H1 (cell line): ENCODE results near the gene NT5M. TPM values are rescaled to one million over a fixed set of nuclear protein-coding genes. Genes with fewer than 3 reads are reported as not detected.

ENCODE experiments used
- CTCF ChIA-PET: fragments of 300-600 bp; sonication (Branson Sonifier 250); formaldehyde crosslinking; loops from one replicate; lab custom pipeline; 2021; ENCODE audit not compliant: partially characterized antibody; lab: Charles Lee
- POLR2A ChIA-PET: fragments of 300-600 bp; sonication (Branson Sonifier 250); formaldehyde crosslinking; loops from one replicate; lab custom pipeline; 2021; ENCODE audit warnings: inconsistent platforms; ENCODE audit not compliant: partially characterized antibody; lab: Charles Lee
- DNase-seq, 2 experiments: peaks; one replicate each; pipeline versions ENCODE4 v3.0.0 to v3.0.0-alpha.2; 2010 to 2022; ENCODE audit warnings: low spot score in 2 of 2, low read depth in 1 of 2, mixed read lengths in 1 of 2
- FAIRE-seq: peaks from 2 replicates; lab custom pipeline; 2011; peaks lifted over from hg19 to GRCh38; lab: Jason Lieb, UNC
- H2AFZ ChIP-seq: 2 replicates; pipeline ENCODE4 v1.8.1; 2012; ENCODE audit warnings: low read length, inconsistent platforms
- H2AK5ac ChIP-seq: 2 replicates; pipeline ENCODE4 v1.6.1; 2013; ENCODE audit warnings: low read depth, low read length
- H2BK120ac ChIP-seq: replicated peaks from 2 replicates; pipeline ENCODE3; 2013; ENCODE audit warnings: low read depth, low read length, inconsistent platforms
- H2BK12ac ChIP-seq: 2 replicates; pipeline ENCODE4 v1.6.1; 2013; ENCODE audit warnings: low read depth, low read length
- H2BK15ac ChIP-seq: 2 replicates; pipeline ENCODE4 v1.6.1; 2013; ENCODE audit warnings: low read length
- H2BK20ac ChIP-seq: 2 replicates; pipeline ENCODE4 v1.6.1; 2013; ENCODE audit warnings: low read length
- H2BK5ac ChIP-seq: 2 replicates; pipeline ENCODE4 v1.6.1; 2013; ENCODE audit warnings: low read depth, low read length
- H3K14ac ChIP-seq: 2 replicates; pipeline ENCODE4 v1.6.1; 2013; ENCODE audit warnings: inconsistent platforms; ENCODE audit not compliant: insufficient read length
- H3K18ac ChIP-seq: 2 replicates; pipeline ENCODE4 v1.6.1; 2013; ENCODE audit warnings: low read length; ENCODE audit errors: extremely low read depth
- H3K23ac ChIP-seq: 2 replicates; pipeline ENCODE4 v1.6.1; 2013; ENCODE audit warnings: inconsistent platforms; ENCODE audit not compliant: insufficient read length
- H3K23me2 ChIP-seq: 2 replicates; pipeline ENCODE4 v1.6.1; 2013; ENCODE audit warnings: low read depth, low read length
- H3K27ac ChIP-seq: 2 replicates; pipeline ENCODE4 v1.6.1; 2011; ENCODE audit warnings: low read depth, low read length, inconsistent platforms
- H3K27me3 ChIP-seq, 4 experiments: replicated peaks in 1 of 4; 1 replicate in 1 of 4; 2 replicates in 3 of 4; pipeline versions ENCODE4 v1.6.1 to v1.8.1; 2011 to 2013; ENCODE audit warnings: low read length in 3 of 4, mild to moderate bottlenecking in 3 of 4, inconsistent platforms in 2 of 4, mixed read lengths in 2 of 4, moderate library complexity in 1 of 4; ENCODE audit not compliant: control insufficient read depth in 3 of 4, insufficient read depth in 3 of 4; ENCODE audit errors: extremely low read depth in 1 of 4
- H3K36me3 ChIP-seq, 4 experiments: 2 replicates each; pipeline versions ENCODE4 v1.6.1 to v1.8.1; 2011 to 2013; ENCODE audit warnings: mild to moderate bottlenecking in 4 of 4, low read length in 3 of 4, moderate library complexity in 2 of 4, control low read depth in 1 of 4, inconsistent platforms in 1 of 4; ENCODE audit not compliant: insufficient read depth in 4 of 4, control insufficient read depth in 2 of 4
- H3K4ac ChIP-seq: replicated peaks from 2 replicates; pipeline ENCODE3; 2013; ENCODE audit warnings: low read length, low read depth, mixed read lengths, inconsistent platforms; ENCODE audit not compliant: insufficient read length
- H3K4me1 ChIP-seq, 4 experiments: replicated peaks in 1 of 4; 1 replicate in 1 of 4; 2 replicates in 3 of 4; pipeline versions ENCODE4 v1.6.1 to v1.8.1; 2011 to 2013; ENCODE audit warnings: low read length in 3 of 4, inconsistent platforms in 2 of 4, mixed read lengths in 1 of 4; ENCODE audit not compliant: insufficient read depth in 4 of 4, control insufficient read depth in 3 of 4
- H3K4me2 ChIP-seq, 2 experiments: 2 replicates each; pipeline versions ENCODE4 v1.6.1 to v1.8.1; 2011 to 2013; ENCODE audit warnings: low read depth in 2 of 2, low read length in 2 of 2, control low read depth in 1 of 2, inconsistent platforms in 1 of 2, mild to moderate bottlenecking in 1 of 2; ENCODE audit not compliant: insufficient read depth in 1 of 2
- H3K4me3 ChIP-seq, 4 experiments: fragments of 200-600, 300-600 bp in 1 of 4; sonication (generic), shearing (Covaris generic), sonication (Bioruptor Twin) in 1 of 4; 2 replicates each; pipeline versions ENCODE4 v1.5.1 to v1.8.1; 2011 to 2016; ENCODE audit warnings: low read length in 4 of 4, low read depth in 3 of 4, control low read depth in 2 of 4, inconsistent platforms in 2 of 4, mild to moderate bottlenecking in 2 of 4, mixed read lengths in 1 of 4, moderate library complexity in 1 of 4; ENCODE audit not compliant: insufficient read depth in 2 of 4; ENCODE audit errors: extremely low read depth in 1 of 4
- H3K56ac ChIP-seq: replicated peaks from 2 replicates; pipeline ENCODE3; 2013; ENCODE audit warnings: low read depth, mild to moderate bottlenecking, mixed read lengths, low read length, inconsistent platforms; ENCODE audit not compliant: insufficient read length
- H3K79me1 ChIP-seq: 2 replicates; pipeline ENCODE4 v1.6.1; 2013; ENCODE audit warnings: low read depth, low read length, control low read depth
- H3K79me2 ChIP-seq, 2 experiments: 2 replicates each; pipeline versions ENCODE4 v1.6.1 to v1.8.1; 2012 to 2013; ENCODE audit warnings: low read length in 2 of 2, mild to moderate bottlenecking in 2 of 2, inconsistent platforms in 1 of 2; ENCODE audit not compliant: insufficient read depth in 2 of 2, control insufficient read depth in 1 of 2
- H3K9ac ChIP-seq, 4 experiments: replicated peaks in 1 of 4; 1 replicate in 1 of 4; 2 replicates in 3 of 4; pipeline versions ENCODE4 v1.6.1 to v1.8.1; 2011 to 2013; ENCODE audit warnings: low read depth in 3 of 4, low read length in 3 of 4, control low read depth in 2 of 4, mild to moderate bottlenecking in 2 of 4, moderate library complexity in 2 of 4, inconsistent platforms in 1 of 4; ENCODE audit errors: extremely low read depth in 1 of 4
- H3K9me3 ChIP-seq, 2 experiments: 2 replicates each; pipeline versions ENCODE4 v1.6.1 to v1.8.1; 2012 to 2013; ENCODE audit warnings: mild to moderate bottlenecking in 2 of 2, moderate library complexity in 2 of 2, control low read depth in 1 of 2, inconsistent platforms in 1 of 2, low read depth in 1 of 2, low read length in 1 of 2, mixed read lengths in 1 of 2; ENCODE audit not compliant: insufficient read depth in 2 of 2
- H4K20me1 ChIP-seq, 2 experiments: replicated peaks in 1 of 2; 2 replicates each; pipeline versions ENCODE3 to v1.8.1; 2011 to 2013; ENCODE audit warnings: inconsistent platforms in 2 of 2, low read length in 2 of 2, mild to moderate bottlenecking in 1 of 2; ENCODE audit not compliant: insufficient read depth in 2 of 2, control insufficient read depth in 1 of 2
- H4K5ac ChIP-seq: 2 replicates; pipeline ENCODE4 v1.6.1; 2013; ENCODE audit warnings: low read length, low read depth, mixed read lengths, inconsistent platforms; ENCODE audit not compliant: insufficient read length
- H4K8ac ChIP-seq: 2 replicates; pipeline ENCODE4 v1.8.0; 2013; ENCODE audit warnings: mild to moderate bottlenecking, moderate library complexity, low read length, inconsistent platforms; ENCODE audit not compliant: insufficient read depth; ENCODE audit errors: extremely low read depth
- H4K91ac ChIP-seq: replicated peaks from 2 replicates; pipeline ENCODE3; 2013; ENCODE audit warnings: low read length, mixed read lengths, inconsistent platforms; ENCODE audit not compliant: insufficient read length
- CEBPB ChIP-seq: IDR thresholded peaks from 2 replicates; pipeline ENCODE4 v1.6.1; 2012; ENCODE audit warnings: low read depth, low read length
- CHD2 ChIP-seq: IDR thresholded peaks from 2 replicates; pipeline ENCODE4 v1.6.1; 2012; ENCODE audit warnings: low read length, improper control_type of control experiment
- EGR1 ChIP-seq: IDR thresholded peaks from 2 replicates; pipeline ENCODE4 v1.6.1; 2011; ENCODE audit warnings: low read depth, low read length, borderline replicate concordance
- EZH2 ChIP-seq: fragments of 200-600 bp; sonication (generic); IDR thresholded peaks from 2 replicates; pipeline ENCODE4 v1.7.1; 2012; ENCODE audit warnings: low read depth, mild to moderate bottlenecking, moderate library complexity, low read length, inconsistent platforms; ENCODE audit not compliant: severe bottlenecking
- GTF2F1 ChIP-seq: IDR thresholded peaks from 2 replicates; pipeline ENCODE4 v1.6.1; 2012; ENCODE audit warnings: low read depth, low read length, improper control_type of control experiment, borderline replicate concordance
- HDAC6 ChIP-seq: IDR thresholded peaks from one replicate; pipeline ENCODE4 v1.7.1; 2012; ENCODE audit warnings: low read depth, mild to moderate bottlenecking, inconsistent platforms, low read length, moderate library complexity
- JUND ChIP-seq: IDR thresholded peaks from 2 replicates; pipeline ENCODE4 v1.6.1; 2011; ENCODE audit warnings: mild to moderate bottlenecking, improper control_type of control experiment, low read length
- SIN3A ChIP-seq, 2 experiments: IDR thresholded peaks in 1 of 2; conservative IDR thresholded peaks in 1 of 2; 2 replicates each; pipeline ENCODE4 v1.6.1; 2011 to 2012; ENCODE audit warnings: low read length in 2 of 2, improper control_type of control experiment in 1 of 2, low read depth in 1 of 2, mild to moderate bottlenecking in 1 of 2
- SP4 ChIP-seq: IDR thresholded peaks from 2 replicates; pipeline ENCODE4 v1.6.1; 2012; ENCODE audit warnings: low read length, inconsistent platforms
- TAF7 ChIP-seq: optimal IDR thresholded peaks from 2 replicates; pipeline ENCODE3; 2011; ENCODE audit warnings: low read depth, mild to moderate bottlenecking, inconsistent platforms, low read length, moderate library complexity, borderline replicate concordance
- TCF12 ChIP-seq: IDR thresholded peaks from 2 replicates; pipeline ENCODE4 v1.6.1; 2011; ENCODE audit warnings: low read depth, mild to moderate bottlenecking, low read length
- TEAD4 ChIP-seq: IDR thresholded peaks from 2 replicates; pipeline ENCODE4 v1.6.1; 2012; ENCODE audit warnings: low read depth, low read length, inconsistent platforms, mixed read lengths
- ZNF274 ChIP-seq: IDR thresholded peaks from 2 replicates; pipeline ENCODE4 v1.7.0; 2012; ENCODE audit warnings: low read length, borderline replicate concordance; ENCODE audit errors: extremely low read depth
- WGBS, 2 experiments: shearing (Covaris generic) in 1 of 2; methylation state at CpG; one replicate each; pipeline versions ENCODE4 v1.1.6 to v1.1.7; 2013 to 2015; ENCODE audit warnings: low lambda C conversion rate in 2 of 2, mixed read lengths in 2 of 2, inconsistent platforms in 1 of 2, low coverage in 1 of 2, missing lambda C conversion rate in 1 of 2; ENCODE audit not compliant: insufficient replicate concordance in 2 of 2, insufficient coverage in 1 of 2, insufficient read length in 1 of 2; ENCODE audit errors: extremely low coverage in 1 of 2, missing lambda C conversion rate in 1 of 2; 5-methylcytosine and 5-hydroxymethylcytosine counted together
- polyA plus RNA-seq, 7 experiments: library from polyadenylated mRNA; depleted of rRNA in 3 of 7; stranded (reverse) in 5 of 7; unstranded in 2 of 7; fragments of >200 nt in 5 of 7; fragments of 200-250 nt in 2 of 7; gene quantifications; 1 replicate in 5 of 7; 2 replicates in 1 of 7; 4 replicates in 1 of 7; pipeline versions ENCODE4 v1.2.1 to v1.2.3, GENCODE V29; 2011 to 2013; ENCODE audit warnings: missing spikeins in 2 of 7, mixed read lengths in 2 of 7
- total RNA-seq: library from RNA; stranded (reverse); fragmentation: NEBNext Ultra II Directional; extraction: Animal tissue kit (Norgen Biotek cat#: 25700); gene quantifications from 2 replicates; pipeline ENCODE4 v1.2.1, GENCODE V29; 2021
- TF ChIP-seq, protein P1 (sequence below): IDR thresholded peaks from 2 replicates; pipeline ENCODE4 v1.6.1; 2012; ENCODE audit warnings: low read length, inconsistent platforms

The NT5M gene
- total and polyA plus RNA-seq, 2 of the 8 experiments (the other 6 are each of a cell fraction or from before 2014, with no cell fraction given), result 7.6 to 18.2 TPM

DNA sequence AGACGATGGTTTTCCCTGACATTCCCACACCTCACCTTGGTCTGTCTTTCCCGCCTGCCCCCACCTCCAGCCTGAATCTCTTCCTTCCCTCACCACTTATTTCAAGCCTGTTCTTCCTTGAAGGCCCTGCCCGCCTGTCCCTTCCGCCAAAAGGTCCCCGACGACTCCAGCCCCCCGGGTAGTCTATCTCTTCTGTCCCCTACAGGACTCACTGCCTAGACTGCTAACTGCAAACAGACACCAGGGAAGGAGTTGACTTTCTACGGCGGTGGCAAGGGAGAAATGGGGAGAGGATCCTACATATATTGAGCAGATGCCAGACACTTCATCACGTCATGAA lies 53.7 kb downstream of the NT5M start:
- Histone ChIP-seq H2AFZ (no peak overlapping the region), H2BK12ac (no peak overlapping the region), H3K56ac (no peak overlapping the region), H3K9ac (no peak overlapping the region), H3K14ac (no peak overlapping the region), H3K9me3 (no peaks in the 10 kb centered on the region), H3K79me2 (no peaks in the 10 kb centered on the region), H3K4me3 (no peak overlapping the region), H2BK20ac (no peak overlapping the region), H3K4me2 (no peak overlapping the region), H3K36me3 (no peaks in the 10 kb centered on the region), H2BK15ac (no peak overlapping the region), H4K20me1 (no peaks in the 10 kb centered on the region), H3K79me1 (no peaks in the 10 kb centered on the region), H3K4ac (no peak overlapping the region), H4K91ac (no peak overlapping the region), H3K23me2 (no peaks in the 10 kb centered on the region), H2BK120ac (no peak overlapping the region), H3K27ac (no peak overlapping the region), H2AK5ac (no peak overlapping the region), H3K18ac (no peak overlapping the region), H2BK5ac (no peak overlapping the region), H4K5ac (no peak overlapping the region), H3K4me1 (peaks cover 0 to 10% (median 1%) of the 10 kb centered on the region in 4 experiments; a peak in 5 of 7 replicates), H3K23ac (no peak overlapping the region), H3K27me3 (no peaks in the 10 kb centered on the region), H4K8ac (no peak overlapping the region)
- ChIA-PET CTCF (interaction anchor here (0.6 to 8.0 kb wide), 22 partner anchors 10 to 404 kb away, joined by 3 to 94 read pairs (median 10); partner anchors contain the start of gene RASD1), POLR2A (no interaction called here)
- FAIRE-seq, result no peak
- DNase-seq, result no peak
- 92% methylated on average over 10 of the region's 10 CpGs; no CpG with 5 or more reads in 1 of the 2 experiments for WGBS, 2 experiments
- TF ChIP-seq SP4 (no peak), CEBPB (no peak), TAF7 (no peak), TEAD4 (no peak), EGR1 (no peak), CHD2 (no peak), SIN3A (conservative IDR thresholded peaks at IDR 0.05 in 1 of 2, IDR thresholded peaks at IDR 0.05 in 1 of 2; ENCODE audit: low read depth in 1 of 2, low read length in 2 of 2) (no peak), JUND (no peak), EZH2 (no peak), HDAC6 (no peak), GTF2F1 (no peak), TCF12 (no peak), ZNF274 (no peak)
- TF ChIP-seq, protein P1, sequence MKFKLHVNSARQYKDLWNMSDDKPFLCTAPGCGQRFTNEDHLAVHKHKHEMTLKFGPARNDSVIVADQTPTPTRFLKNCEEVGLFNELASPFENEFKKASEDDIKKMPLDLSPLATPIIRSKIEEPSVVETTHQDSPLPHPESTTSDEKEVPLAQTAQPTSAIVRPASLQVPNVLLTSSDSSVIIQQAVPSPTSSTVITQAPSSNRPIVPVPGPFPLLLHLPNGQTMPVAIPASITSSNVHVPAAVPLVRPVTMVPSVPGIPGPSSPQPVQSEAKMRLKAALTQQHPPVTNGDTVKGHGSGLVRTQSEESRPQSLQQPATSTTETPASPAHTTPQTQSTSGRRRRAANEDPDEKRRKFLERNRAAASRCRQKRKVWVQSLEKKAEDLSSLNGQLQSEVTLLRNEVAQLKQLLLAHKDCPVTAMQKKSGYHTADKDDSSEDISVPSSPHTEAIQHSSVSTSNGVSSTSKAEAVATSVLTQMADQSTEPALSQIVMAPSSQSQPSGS, result no peak
